ENCODE measurements around the gene GUCY1A2.
"Not testable (repeated sequence)": the region's sequence is repeated elsewhere in the genome, so short reads cannot be mapped to it uniquely, and the experiment has no call there.

Gene GUCY1A2

DNA sequence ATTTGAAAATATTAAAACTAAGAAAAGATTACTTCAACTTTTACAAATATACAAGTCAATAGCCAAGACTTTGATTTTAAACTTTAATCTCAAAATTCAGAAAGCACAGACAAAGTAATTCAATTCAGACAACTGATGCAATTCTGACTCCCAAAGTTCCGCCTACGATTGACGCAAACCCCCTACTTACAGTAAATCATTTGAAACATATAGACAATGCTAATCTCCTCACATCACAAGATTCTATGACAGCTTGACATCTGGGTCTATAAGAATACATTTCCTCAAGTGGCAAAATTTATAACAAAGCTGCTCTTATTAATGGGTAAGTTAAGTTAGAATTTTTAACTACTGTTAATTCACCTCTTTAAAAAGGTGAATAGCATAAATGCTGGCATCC, 75.2 kb downstream of the GUCY1A2 start:
- no peak for DNase-seq (ENCODE audit: low read depth in 2 of 2)

DNA sequence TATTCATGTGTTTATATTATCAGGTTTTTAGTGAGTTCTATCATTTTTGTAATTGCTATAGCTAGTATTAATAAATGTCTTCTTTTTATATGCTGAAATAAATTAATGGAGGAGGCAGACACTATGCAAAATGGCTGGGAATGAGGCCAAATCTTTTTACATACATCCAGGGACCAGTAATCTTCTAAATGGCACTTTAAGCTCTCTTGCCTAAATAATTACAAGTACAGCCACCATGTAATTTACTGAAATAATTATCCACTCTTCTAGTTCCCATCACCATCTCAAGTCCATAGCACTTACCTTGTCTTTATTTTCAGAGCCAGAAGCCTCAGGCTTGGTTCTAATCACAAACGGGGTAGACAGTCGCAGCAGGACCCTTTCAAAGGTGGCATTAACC, 79.1 kb downstream of the GUCY1A2 start:
- DNase-seq (ENCODE audit: low read depth in 2 of 2) = no peak

DNA sequence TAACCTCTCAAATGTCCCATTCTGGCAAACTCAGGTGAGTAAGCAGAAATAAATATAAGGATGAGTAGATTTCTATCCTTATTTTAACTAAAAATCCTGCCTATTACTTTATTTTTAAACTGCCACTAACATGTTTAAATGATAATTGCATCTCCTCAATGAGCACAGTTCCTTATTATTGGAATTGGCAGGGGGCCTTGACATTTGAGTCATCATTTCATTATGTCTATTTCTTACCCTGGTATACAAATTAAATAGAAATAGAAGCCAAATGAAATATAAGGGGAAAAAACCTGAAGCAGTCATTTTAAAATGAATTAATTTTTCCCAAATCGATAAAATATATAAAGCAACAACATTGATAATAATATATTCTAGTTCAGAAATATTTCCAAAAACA, 81.2 kb downstream of the GUCY1A2 start:
- no peak for DNase-seq (ENCODE audit: low read depth in 2 of 2)

DNA sequence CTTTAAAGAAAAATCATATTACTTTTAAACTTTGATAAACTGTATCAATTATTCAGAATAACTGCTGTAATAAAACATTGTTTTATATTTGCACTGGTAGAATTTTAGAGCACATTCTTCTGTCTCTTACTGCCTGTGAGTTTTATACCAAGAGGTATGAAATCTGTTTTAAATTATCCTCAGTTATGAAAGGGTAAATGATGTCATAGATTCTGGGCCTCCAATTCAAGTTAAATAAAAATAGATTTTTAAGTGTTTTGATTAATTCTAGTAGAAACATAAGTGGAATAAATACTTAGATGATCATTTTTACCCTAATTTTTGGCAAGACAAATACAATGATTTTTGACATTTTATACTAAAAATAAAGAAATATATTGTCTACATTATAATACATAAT, 93.0 kb downstream of the GUCY1A2 start:
- DNase-seq (ENCODE audit: low read depth in 2 of 2) = no peak

DNA sequence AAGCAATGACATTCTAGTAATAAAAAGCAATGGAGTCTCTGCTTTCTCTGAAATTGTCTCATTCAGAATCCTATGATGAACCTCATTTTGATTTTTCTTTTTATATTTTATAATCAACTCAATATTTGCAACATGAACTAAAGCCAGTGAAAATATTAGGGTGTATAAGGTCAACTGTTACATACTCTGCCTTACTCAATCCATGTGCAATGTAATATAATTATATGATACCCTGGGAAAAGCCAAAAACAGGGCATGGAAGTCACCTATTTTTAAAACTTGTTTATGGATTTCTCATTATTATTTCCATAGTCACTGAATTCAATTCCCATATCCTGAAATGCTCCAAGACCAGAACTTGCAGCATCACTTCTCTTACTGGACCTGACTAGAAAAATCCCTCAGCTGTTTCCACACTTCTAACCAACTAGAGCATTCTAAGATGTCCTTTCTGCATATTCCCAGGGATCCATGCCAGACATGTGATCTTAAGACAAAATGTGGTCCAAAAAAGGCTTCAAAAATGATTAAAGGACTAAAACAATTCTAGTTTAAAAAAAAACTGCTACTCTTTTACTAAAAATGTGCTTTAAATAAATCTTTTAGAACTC, 97.3 kb downstream of the GUCY1A2 start:
- no peak for DNase-seq (ENCODE audit: low read depth in 2 of 2)

DNA sequence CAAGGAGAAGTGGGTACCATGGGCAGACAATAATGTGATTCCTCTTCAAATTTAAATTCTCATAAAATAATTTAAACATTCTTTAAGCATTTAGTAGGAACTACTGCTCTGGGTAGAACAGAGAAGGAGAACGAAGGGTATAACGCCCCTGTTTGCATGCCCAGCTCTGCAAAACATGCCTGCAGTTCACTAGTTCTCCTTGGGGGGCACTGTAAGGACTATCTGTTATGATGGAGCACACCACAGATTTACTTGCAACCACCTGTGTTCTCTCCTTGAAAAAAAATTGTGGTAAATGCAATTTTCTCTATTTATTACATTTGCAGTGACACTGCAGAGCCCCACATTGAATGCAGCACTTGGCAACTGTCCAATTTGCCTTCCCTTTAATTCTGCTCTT, 100.3 kb downstream of the GUCY1A2 start:
- DNase-seq (ENCODE audit: low read depth in 2 of 2) = no peak

DNA sequence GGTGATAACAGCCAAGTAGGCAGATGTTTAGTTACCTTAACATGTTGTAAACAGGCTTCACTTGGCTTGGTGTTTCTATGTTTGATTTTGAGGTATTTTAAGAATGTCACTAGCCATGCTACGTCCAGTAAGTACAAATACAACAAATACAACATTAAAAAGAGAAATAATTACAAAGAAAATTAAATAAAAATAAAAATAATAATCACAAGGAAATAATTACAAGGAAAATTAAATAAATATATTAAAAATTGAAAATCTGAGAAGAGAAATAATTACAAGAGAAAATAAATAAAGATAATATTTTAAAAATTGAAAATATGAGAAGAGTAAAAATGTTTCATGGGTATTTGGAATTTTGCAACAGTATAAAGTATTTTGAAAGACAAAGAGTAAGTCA, 103.9 kb downstream of the GUCY1A2 start:
- DNase-seq (ENCODE audit: low read depth in 2 of 2) = no peak

DNA sequence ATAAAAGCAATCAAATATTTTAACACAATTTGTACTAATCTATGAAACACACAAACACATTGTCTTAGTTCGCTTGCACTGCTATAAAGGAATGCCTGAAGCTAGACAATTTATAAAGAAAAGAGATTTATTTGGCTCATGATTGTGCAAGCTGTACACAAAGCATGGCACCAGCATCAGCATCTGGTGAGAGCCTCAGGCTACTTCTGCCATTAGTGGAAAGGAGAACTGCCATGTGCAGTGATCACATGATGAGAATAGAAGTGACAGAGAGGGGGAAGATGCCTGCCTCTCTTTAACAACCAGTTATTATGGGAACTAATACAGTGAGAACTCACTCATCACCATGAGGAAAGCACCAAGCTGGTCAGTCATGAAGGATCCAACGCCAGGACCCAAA, 105.1 kb downstream of the GUCY1A2 start:
- DNase-seq (ENCODE audit: low read depth in 2 of 2) = no peak

DNA sequence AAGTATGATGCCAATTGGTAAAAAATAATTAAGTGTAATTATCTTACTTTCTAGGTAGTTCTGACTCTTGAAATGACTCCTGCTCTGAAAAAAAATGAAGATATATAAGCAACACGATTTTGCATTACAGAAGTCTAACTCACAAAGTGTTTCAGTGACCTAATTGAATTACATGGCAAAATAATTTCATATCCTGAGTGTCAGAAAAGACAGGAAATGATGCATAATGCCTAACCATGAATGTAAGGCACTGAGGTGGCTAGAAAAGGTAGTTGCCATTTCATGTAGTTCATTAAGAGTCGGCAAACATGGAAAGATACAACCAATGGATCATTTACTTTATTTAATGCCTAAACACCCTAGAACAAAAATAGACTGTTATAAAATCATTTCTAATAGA, 113.5 kb downstream of the GUCY1A2 start:
- DNase-seq (ENCODE audit: low read depth in 2 of 2) = no peak

DNA sequence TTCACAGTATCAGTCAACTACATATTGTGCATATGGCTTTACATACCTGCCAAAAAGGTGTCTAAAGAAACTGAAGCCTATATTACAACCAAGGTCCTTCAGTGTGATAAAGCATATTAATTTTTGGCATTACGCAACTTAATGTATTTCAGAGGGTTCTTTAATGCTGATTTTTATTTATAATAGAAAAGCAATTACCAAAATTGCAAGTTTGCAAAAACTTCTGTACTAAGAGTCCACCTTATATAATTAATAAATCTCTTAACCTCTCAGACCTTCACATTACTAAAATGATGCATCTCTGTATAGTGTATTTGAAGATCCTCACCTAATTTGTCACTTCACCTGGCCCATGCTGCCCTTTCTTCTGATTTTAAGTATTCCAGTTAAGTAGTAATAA, 128.6 kb downstream of the GUCY1A2 start:
- DNase-seq (ENCODE audit: low read depth in 2 of 2) = no peak

DNA sequence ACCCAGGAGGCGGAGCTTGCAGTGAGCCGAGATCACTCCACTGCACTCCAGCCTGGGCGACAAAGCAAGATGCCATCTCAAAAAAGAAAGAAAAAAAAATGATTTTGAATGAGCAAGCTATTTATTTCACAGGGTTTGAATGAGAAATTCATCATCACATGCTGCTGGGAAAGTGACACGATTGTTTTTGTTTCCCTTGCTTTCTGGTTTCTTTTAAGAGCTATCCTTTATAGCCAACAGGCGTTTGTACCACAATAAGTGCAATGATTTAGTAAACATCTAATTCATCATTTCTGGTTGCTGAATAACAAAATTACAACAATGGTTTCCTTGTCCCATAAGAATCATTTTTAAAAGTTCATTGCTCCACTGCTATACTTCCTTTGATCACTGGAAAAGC, 129.9 kb downstream of the GUCY1A2 start:
- no peak for DNase-seq (ENCODE audit: low read depth in 2 of 2)

DNA sequence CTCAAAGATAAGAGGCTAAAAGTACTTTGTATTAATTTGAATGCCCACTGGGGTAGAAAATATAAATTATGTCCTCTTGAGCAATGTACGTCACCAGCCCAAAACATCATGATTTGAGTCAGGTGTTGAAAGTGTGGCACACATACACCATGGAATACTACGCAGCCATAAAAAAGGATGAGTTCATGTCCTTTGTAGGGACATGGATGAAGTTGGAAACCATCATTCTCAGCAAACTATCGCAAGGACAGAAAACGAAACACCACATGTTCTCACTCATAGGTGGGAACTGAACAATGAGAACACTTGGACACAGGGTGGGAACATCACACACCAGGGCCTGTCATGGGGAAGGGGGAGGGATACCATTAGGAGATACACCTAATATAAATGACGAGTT, 134.6 kb downstream of the GUCY1A2 start:
- not testable (repeated sequence) for DNase-seq (ENCODE audit: low read depth in 2 of 2)

DNA sequence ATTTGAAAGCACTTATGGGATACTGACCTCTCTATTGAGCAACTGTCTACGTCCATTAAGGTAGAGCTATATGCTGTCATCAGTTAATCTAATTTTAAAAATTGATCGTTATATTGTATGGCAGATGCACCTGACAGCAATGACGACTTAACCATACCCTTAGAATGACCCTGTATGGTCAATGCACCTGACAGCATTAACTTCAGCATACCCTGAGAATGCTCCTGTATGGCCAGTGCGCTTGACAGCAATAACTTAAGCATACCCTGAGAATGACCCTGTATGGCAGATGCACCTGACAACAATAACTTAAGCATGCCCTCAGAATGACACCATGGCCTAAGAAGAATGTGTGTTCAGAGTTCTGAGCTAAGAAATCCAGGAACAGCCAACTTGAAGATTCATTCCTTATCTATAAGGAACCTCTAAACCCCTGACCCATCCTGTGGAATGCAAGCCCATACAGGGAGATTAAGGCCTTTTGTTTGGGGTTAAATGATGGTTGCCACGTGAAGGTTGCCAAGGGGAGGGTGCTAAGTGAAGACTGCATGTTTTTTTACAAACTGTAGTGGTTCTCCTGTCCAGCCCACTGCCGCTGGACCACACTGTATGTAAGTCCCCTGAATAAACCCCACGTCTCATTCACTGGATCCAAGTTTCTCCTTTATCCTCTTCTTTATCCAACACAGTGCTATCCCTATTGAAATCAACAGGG, 138.3 kb downstream of the GUCY1A2 start:
- no peak for DNase-seq (ENCODE audit: low read depth in 2 of 2)

DNA sequence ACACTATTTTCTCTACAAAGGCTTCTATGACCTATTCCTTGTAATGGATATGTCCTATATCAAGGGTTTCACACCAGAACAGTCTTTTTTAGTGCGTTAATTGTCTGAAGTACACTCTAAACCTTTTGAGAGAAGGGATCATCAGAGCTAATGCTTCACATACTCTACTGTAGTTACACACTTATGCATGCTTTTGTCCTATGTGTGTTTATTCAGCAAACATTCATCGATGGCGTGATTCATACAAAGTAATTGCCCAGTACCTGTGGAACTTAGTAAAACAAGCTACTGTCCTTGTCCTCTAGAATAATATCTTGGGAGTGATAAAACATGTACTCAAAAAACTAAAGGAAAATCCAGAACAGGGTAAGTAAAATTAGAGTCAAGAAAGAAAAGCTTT, 139.2 kb downstream of the GUCY1A2 start:
- no peak for DNase-seq (ENCODE audit: low read depth in 2 of 2)

DNA sequence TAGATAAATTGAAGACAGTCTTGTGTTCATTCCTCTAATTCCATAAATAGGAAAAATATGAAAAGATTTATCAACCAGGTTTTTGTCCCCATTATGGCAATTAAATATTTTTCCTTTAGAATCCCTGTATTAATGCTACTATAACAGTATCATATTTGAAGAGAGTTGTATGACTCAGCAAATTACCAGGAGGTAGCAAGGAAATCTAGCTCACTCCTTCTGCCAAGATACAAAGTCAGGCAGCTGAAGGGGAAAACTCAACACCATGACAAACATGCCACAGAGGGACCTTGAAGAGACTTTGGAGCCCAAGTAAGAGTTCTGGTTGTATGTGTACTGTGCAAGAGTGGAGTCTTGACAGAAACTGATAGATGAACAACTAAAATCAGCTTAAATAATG, 143.3 kb downstream of the GUCY1A2 start:
- DNase-seq (ENCODE audit: low read depth in 2 of 2) = no peak

DNA sequence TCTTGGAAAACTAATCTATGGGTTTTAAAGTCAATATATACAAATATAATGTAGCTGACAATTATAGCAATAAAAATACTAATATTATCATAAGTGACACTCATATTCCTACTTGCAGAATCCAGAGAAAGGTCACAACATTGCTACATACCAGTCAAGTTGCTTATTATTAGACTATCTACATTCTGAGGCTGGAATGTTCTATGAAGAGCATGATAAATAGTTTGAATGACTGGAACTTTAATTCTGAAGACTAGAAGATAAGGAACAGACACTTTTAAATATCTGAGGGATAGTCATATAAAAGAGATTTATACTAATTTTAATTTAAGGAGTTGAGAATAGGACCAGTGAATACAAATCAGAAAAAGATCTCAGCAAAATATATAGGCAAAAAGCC, 146.0 kb downstream of the GUCY1A2 start:
- no peak for DNase-seq (ENCODE audit: low read depth in 2 of 2)

DNA sequence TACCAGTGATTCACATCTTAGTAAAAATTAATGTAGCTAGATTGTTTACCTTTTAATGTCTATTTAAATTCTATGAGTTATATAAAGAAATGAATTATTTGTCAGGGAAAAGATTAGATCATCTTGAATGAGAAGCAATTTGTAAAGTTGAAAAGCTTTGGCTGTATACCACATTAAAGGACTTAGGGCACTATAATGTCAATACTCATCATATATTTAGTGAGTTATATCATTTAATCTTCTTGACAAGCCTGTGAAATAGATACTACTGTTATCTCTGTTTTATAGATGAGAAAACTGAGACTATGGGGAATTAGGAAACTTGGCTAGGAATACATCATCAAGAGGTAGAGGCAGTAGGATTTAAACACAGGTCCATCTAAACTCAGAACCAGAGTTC, 160.1 kb downstream of the GUCY1A2 start:
- no peak for DNase-seq (ENCODE audit: low read depth in 2 of 2)

DNA sequence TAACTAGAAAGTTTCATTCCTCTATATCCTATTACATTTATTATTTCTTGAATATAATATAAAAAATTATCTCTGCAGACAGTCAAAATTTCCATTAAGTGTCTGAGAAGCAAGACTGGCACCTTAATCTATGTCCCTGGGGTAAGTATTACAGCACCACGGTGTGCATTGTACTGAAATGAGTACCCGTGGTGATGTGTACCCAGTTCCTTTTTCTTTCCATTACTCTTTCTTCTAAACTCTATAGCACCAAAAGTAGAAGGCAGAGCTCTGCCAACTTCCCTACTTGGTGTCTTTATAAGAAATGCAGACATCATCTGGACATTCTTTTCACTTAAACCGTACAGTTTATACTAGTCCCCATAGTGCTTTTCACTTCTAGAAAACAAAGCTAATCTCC, 161.7 kb downstream of the GUCY1A2 start:
- no peak for DNase-seq (ENCODE audit: low read depth in 2 of 2)

DNA sequence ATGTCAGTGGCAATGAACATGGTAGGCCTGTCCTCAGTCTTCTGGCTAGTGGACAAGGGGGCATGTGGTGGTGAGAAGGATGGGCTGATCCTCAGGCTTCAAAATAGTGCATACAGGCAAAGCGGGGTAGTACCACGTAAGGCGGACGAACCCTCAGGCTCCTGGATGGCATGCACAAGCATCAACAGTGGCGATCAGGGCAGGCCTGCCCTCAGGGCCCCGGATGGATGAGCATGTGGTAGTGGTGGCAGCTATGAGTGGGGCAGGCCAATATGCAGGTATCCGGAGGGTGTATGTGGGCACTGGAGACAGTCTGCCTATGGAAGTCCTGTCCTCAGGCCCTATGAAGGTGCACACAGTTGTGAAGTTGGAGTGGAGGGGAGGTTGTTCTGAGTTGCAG, 163.8 kb downstream of the GUCY1A2 start:
- DNase-seq (ENCODE audit: low read depth in 2 of 2) = no peak

DNA sequence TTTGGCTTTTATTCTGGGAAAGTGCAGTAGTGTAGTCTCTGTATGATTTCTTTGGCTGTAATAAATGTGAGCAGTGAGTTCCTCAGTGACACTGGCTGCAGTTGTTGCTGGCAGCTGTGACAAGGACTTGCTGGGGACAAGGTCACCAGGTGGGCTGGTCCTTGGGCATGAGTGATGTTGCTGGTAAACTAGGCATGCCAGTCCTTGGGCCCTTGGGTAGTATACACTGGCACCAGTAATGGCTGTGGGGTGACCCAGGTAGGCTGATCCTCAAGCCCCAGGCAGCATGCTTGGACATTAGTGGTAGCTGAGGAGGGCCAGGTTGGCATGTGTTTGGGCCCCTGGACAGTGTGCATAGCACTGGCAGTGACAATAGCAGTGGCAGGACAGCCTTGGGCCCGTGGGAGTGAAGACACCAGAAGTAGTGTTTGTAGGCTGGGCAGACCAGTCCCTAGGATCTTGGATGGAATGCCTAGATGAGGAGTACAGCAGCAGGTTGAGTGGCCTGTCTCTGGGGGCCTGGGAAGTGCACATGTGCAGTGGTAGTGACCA, 164.3 kb downstream of the GUCY1A2 start:
- DNase-seq (ENCODE audit: low read depth in 2 of 2) = no peak

DNA sequence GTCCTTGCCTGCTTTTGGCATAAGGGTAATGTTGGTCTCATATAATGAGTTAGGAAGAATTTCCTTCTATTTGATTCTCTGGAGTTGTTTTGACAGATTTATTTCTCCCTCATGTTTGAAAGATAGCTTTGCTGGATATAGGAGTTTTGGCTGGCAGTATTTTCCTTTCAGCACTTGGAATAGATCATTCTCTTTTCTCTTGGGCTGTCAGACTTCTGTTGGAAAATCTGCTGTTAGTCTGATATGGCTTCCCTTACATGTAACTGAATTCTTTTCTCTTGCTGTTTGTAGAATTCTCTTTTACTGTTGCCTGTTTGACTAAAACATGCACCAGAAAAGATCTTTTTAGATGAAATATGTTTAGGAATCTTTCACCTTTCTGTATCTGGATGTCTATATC, 165.5 kb downstream of the GUCY1A2 start:
- no peak for DNase-seq (ENCODE audit: low read depth in 2 of 2)

DNA sequence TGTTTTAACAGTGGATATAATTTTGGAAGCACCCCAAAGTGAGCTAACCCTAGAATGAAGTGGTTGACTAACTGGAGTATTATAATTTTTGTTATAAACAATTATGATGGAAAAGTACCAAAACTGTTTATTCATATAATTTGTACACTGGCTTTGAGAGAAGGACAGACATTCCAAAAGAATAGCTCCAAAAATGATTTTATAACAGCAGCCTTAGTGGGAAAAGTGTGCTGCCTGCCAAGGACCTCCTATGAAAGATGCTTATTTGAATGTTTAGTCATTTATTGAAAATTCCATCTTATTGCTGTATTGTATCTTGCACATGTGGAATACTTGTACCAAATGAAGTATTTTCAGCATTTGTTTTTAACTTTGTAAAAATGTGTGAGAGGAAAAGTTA, 169.8 kb downstream of the GUCY1A2 start:
- no peak for DNase-seq (ENCODE audit: low read depth in 2 of 2)

DNA sequence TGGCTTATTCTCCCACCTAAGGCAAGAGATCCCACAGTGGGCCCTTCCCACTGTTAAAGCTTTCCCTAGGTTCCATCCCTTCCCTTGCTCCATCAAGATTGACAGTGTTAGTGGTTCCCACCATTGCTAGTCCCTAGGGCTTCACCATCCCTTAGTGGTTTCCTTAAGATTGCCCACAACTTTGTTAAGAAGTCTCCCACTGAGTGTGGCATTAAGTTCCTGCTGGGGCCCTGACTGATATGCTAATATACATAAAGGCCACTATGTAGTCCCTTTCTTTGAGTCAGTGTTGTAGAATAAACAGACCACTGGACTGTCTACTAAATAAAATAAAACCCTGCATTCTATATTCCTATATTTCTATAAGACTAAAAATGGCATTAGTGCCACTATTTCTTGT, 176.1 kb downstream of the GUCY1A2 start:
- DNase-seq (ENCODE audit: low read depth in 2 of 2) = no peak

DNA sequence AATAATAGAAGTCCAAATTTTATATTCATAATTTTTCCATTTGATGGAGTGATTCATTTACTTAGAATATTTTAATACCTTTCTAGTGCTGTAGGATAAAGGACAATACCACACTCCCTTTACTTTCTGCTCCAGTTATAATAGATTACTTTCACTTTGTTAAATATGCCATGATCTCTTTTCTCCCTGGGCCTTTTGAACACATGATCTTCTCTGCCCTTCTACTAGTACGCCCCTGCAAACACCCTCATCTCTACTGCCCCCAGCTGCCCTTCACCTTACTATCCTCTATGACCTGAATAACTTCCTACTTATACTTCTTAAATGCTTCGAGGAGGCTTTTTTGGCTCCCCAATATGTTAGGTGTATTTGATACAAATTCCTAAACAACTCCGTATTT, 177.3 kb downstream of the GUCY1A2 start:
- DNase-seq (ENCODE audit: low read depth in 2 of 2) = no peak
